ENCODE data around the gene GABRP. TPM values are rescaled to one million over a fixed set of nuclear protein-coding genes. Genes with fewer than 3 reads are reported as not detected.

GABRP gene
- total and polyA plus RNA-seq, 2 donors (not counting 3 experiments of a cell fraction or from before 2014, with no cell fraction given), result 0.66 to 3.0 TPM

DNA sequence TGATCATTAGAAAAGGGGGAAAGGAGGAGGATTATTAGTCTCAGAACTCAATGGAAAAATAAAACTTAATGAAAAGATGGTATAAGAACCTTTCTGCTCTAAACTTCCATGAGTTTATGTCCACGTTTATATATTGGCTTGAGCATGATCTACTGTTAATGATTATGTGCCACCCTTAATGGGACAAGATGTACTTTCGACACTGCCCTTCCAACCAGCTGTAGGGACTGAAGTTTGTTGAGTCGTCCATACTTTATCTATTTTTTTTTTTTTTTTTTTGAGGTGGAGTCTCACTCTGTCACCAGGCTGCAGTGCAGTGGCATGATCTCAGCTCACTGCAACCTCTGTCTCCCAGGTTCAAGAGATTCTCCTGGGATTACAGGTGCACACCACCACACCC is 25.0 kb upstream of the GABRP start:
- dilution Hi-C loops (cut with MboI; ENCODE audit: extremely low pct_ligation_motif_present, low sequenced_read_pairs), result no loop called here
- DNase-seq (ENCODE audit: low read depth, low spot score), result no peak
- H3K27ac ChIP-seq (ENCODE audit: insufficient read depth, low read depth, low read length), result no peak overlapping the region
- no peak for TF ChIP-seq JUN (IDR thresholded peaks at IDR 0.05; ENCODE audit: borderline replicate concordance, insufficient read depth, insufficient read length, low read depth)
- no peak for TF ChIP-seq MYC (IDR thresholded peaks at IDR 0.05; ENCODE audit: low read depth, low read length)
- no peak for TF ChIP-seq GATA2 (IDR thresholded peaks at IDR 0.05; ENCODE audit: insufficient read depth, insufficient read length, low read depth, low read length)
- TF ChIP-seq, protein P1, sequence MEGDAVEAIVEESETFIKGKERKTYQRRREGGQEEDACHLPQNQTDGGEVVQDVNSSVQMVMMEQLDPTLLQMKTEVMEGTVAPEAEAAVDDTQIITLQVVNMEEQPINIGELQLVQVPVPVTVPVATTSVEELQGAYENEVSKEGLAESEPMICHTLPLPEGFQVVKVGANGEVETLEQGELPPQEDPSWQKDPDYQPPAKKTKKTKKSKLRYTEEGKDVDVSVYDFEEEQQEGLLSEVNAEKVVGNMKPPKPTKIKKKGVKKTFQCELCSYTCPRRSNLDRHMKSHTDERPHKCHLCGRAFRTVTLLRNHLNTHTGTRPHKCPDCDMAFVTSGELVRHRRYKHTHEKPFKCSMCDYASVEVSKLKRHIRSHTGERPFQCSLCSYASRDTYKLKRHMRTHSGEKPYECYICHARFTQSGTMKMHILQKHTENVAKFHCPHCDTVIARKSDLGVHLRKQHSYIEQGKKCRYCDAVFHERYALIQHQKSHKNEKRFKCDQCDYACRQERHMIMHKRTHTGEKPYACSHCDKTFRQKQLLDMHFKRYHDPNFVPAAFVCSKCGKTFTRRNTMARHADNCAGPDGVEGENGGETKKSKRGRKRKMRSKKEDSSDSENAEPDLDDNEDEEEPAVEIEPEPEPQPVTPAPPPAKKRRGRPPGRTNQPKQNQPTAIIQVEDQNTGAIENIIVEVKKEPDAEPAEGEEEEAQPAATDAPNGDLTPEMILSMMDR (IDR thresholded peaks at IDR 0.05; ENCODE audit: extremely low read depth in 1 of 2, insufficient read depth in 1 of 2, low read depth in 1 of 2, low read length in 2 of 2), result no peak
- TF ChIP-seq, protein P2, sequence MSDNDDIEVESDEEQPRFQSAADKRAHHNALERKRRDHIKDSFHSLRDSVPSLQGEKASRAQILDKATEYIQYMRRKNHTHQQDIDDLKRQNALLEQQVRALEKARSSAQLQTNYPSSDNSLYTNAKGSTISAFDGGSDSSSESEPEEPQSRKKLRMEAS (IDR thresholded peaks at IDR 0.05; ENCODE audit: insufficient read depth, insufficient read length), result no peak
- TF ChIP-seq POLR2AphosphoS5 (IDR thresholded peaks at IDR 0.05; ENCODE audit: insufficient read depth, low read depth, low read length), result no peak
- no peak for TF ChIP-seq EZH2 (IDR thresholded peaks at IDR 0.05; ENCODE audit: borderline replicate concordance, low read depth, low read length, severe bottlenecking)
- no peak for TF ChIP-seq POLR2A (IDR thresholded peaks at IDR 0.05; ENCODE audit: low read depth, low read length)
- TF ChIP-seq FOS (IDR thresholded peaks at IDR 0.05; ENCODE audit: borderline replicate concordance, insufficient read depth, low read length), result no peak
- no peaks in the 10 kb centered on the region for H4K20me1 ChIP-seq (replicated peaks; ENCODE audit: control insufficient read depth, extremely low read depth, insufficient read depth, low read length)
- no peaks in the 10 kb centered on the region for H3K79me2 ChIP-seq (ENCODE audit: control insufficient read depth, insufficient read depth, low read length)
- peaks cover 11% of the 10 kb centered on the region for H3K4me1 ChIP-seq (ENCODE audit: control insufficient read depth, extremely low read depth, insufficient read depth, low read length)
- no peaks in the 10 kb centered on the region for H3K27me3 ChIP-seq (ENCODE audit: control insufficient read depth in 2 of 2, insufficient read depth in 2 of 2, low read length in 2 of 2)
- no peak overlapping the region for H3K4me3 ChIP-seq (replicated peaks in 1 of 3; ENCODE audit: insufficient read depth in 1 of 3, low read depth in 1 of 3, low read length in 3 of 3)
- no peaks in the 10 kb centered on the region for H3K9me3 ChIP-seq (replicated peaks; ENCODE audit: control insufficient read depth, insufficient read depth, low read length)
- no TSS peak for BruUV-seq (replicated peaks)
- H3K36me3 ChIP-seq (ENCODE audit: control insufficient read depth in 2 of 2, extremely low read depth in 1 of 2, insufficient read depth in 2 of 2, low read length in 2 of 2), result no peaks in the 10 kb centered on the region
- intact Hi-C loops (cut with micrococcal nuclease), result no loop called here
- no peak overlapping the region for H2AFZ ChIP-seq (ENCODE audit: low read depth, low read length)
- no peaks in the 10 kb centered on the region for H3K9me1 ChIP-seq (replicated peaks; ENCODE audit: control insufficient read depth, extremely low read depth, insufficient read depth, low read length)
- no peak overlapping the region for H3K9ac ChIP-seq (replicated peaks; ENCODE audit: extremely low read depth, insufficient read depth, low read length)
- no peak overlapping the region for H3K4me2 ChIP-seq (ENCODE audit: insufficient read depth, low read length)
- POLR2A ChIA-PET, result no interaction called here
- CTCF ChIA-PET, result no interaction called here
- no peak for FAIRE-seq

Measured in endothelial cell of umbilical vein (primary cell).